ENCODE data around the gene SLC37A2. TPM values are rescaled to one million over a fixed set of nuclear protein-coding genes. Genes with fewer than 3 reads are reported as not detected.

The SLC37A2 gene
- total RNA-seq, 1 donor from 2014 or later = 3.3 TPM

DNA sequence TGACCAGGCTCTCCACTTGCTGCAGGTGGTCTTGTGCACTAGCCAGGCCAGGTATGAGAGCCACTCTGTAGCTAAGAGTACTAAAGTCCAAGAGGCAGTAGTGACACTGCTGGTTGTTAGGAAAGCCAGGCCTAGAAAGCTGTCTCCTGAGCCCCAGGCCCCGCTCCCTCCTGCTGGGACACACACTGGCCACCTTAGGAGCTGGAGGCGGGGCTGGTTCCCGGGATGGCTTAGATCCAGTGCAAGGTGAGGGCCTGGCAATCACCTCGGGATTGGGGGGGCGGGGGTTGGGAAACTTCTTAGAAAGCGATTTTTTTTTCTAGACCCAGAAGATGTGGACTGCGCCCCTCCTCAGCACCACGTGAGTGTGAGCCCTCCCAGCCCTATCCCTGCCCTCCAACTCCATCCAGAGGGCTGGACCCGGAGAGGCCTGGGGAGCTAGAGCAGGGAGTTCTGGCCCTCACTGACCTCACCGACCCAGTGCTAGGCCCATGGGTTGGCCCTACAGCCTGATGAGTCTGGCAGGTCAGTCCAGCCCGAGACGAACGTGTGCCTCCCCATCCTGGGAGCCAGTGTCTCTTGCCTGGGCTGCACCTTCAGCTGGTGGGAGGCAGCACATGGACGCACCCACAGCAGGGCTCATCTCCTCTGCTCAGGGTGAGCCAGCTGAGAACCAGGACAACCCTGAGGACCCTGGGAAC lies 18.1 kb downstream of the SLC37A2 start:
- Histone ChIP-seq H3K9ac (no peak overlapping the region), H3K27me3 (no peaks in the 10 kb centered on the region), H3K4me3 (no peak overlapping the region), H3K36me3 (no peaks in the 10 kb centered on the region), H3K9me3 (ENCODE audit: low read depth) (no peaks in the 10 kb centered on the region), H3F3A (ENCODE audit: low read depth) (no peaks in the 10 kb centered on the region), H3K79me2 (ENCODE audit: low read depth) (no peaks in the 10 kb centered on the region), H3K27ac (no peak overlapping the region), H3K4me1 (peaks cover 4% of the 10 kb centered on the region), H4K20me1 (ENCODE audit: low read depth) (no peaks in the 10 kb centered on the region), H2AFZ (replicated peaks) (no peak overlapping the region), H3K4me2 (no peak overlapping the region)
- H3K4me1 Mint-ChIP-seq = peaks cover 7% of the 10 kb centered on the region
- peak overlapping the region; percentile 42 for H3K27ac Mint-ChIP-seq
- no peak overlapping the region for H3K4me3 Mint-ChIP-seq
- TF ChIP-seq EZH2phosphoT487 (IDR thresholded peaks at IDR 0.05) (no peak), CTCF (IDR thresholded peaks at IDR 0.05) (no peak), EZH2 (IDR thresholded peaks at IDR 0.05) (no peak)
- H3K9me3 Mint-ChIP-seq = no peaks in the 10 kb centered on the region
- peaks cover 10% of the 10 kb centered on the region for H3K27me3 Mint-ChIP-seq (ENCODE audit: insufficient read depth, low read depth)
- no peak for DNase-seq (ENCODE audit: low spot score)
- peaks cover 2% of the 10 kb centered on the region for H3K36me3 Mint-ChIP-seq

- H3K4me1 Mint-ChIP-seq = peaks cover 11% of the 10 kb centered on the region
- no peaks in the 10 kb centered on the region for H3K36me3 ChIP-seq
- no peaks in the 10 kb centered on the region for H3K9me3 ChIP-seq (ENCODE audit: low read depth)
- no peak overlapping the region for H3K9ac ChIP-seq
- H2AFZ ChIP-seq (replicated peaks) = no peak overlapping the region
- TF ChIP-seq EZH2phosphoT487 (IDR thresholded peaks at IDR 0.05) (no peak), CTCF (IDR thresholded peaks at IDR 0.05) (no peak), EZH2 (IDR thresholded peaks at IDR 0.05) (no peak)
- H4K20me1 ChIP-seq (ENCODE audit: low read depth) = no peaks in the 10 kb centered on the region
- H3K27me3 ChIP-seq = no peaks in the 10 kb centered on the region
- no peak for DNase-seq (ENCODE audit: low spot score)
- no peak overlapping the region for H3K27ac ChIP-seq
- no peaks in the 10 kb centered on the region for H3F3A ChIP-seq (ENCODE audit: low read depth)
- no peak overlapping the region for H3K4me2 ChIP-seq
- H3K4me1 ChIP-seq = peaks cover 4% of the 10 kb centered on the region
- H3K79me2 ChIP-seq (ENCODE audit: low read depth) = no peaks in the 10 kb centered on the region
- no peak overlapping the region for H3K4me3 ChIP-seq
- H3K27ac Mint-ChIP-seq = peak overlapping the region; percentile 42
- peaks cover 15% of the 10 kb centered on the region for H3K27me3 Mint-ChIP-seq (ENCODE audit: insufficient read depth, low read depth)
- H3K36me3 Mint-ChIP-seq = peaks cover 2% of the 10 kb centered on the region
- H3K4me3 Mint-ChIP-seq = no peak overlapping the region
- H3K9me3 Mint-ChIP-seq = no peaks in the 10 kb centered on the region
Observed at GRCh38 chr11:125082040-125082439, 18.9 kb downstream of the SLC37A2 start.

DNA sequence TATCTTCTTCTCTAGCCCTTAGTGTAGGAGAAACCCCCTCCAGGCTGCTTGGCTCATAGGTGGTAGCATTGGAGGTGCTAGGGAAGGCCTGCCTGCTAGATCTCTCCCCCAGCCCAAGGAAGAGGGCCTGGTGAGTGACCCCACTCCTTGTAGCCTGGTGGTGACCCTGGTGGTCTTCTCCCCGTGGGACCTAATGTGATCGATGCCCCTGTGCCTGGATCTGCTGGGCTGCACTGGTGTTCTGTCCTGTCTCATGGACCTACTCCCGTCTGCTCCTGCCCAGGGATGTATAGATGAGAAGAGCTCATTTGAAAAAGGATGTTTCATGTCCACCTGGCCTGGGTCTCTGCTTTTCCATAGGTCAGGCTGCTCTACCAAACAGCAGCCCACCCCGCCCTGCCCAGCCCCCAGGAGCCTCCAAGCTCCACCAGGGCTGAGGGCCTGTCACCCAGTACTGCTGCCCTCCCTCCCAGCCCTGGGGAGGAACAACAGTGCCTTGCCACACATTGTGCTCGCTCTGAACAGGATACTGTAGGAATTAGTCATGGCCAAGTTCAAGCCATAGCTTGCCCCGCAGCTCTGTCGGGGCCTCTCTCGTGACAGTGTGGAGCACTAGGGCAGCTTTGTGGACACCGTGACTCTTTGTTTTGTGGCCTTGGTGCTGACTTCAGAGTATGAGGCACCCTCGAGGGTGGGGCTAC lies 19.7 kb downstream of the SLC37A2 start:
- Histone ChIP-seq H3K79me2 (ENCODE audit: low read depth) (no peaks in the 10 kb centered on the region), H3K27me3 (no peaks in the 10 kb centered on the region), H3K4me3 (no peak overlapping the region), H3K4me2 (no peak overlapping the region), H3K9ac (no peak overlapping the region), H3K9me3 (ENCODE audit: low read depth) (no peaks in the 10 kb centered on the region), H3K4me1 (peaks cover 4% of the 10 kb centered on the region), H3K27ac (no peak overlapping the region), H4K20me1 (ENCODE audit: low read depth) (no peaks in the 10 kb centered on the region), H3F3A (ENCODE audit: low read depth) (no peaks in the 10 kb centered on the region), H3K36me3 (no peaks in the 10 kb centered on the region), H2AFZ (replicated peaks) (no peak overlapping the region)
- TF ChIP-seq EZH2 (IDR thresholded peaks at IDR 0.05) (no peak), EZH2phosphoT487 (IDR thresholded peaks at IDR 0.05) (no peak), CTCF (IDR thresholded peaks at IDR 0.05) (no peak)
- peak overlapping the region; percentile 89 for H3K27ac Mint-ChIP-seq
- no peak for DNase-seq (ENCODE audit: low spot score)
- no peaks in the 10 kb centered on the region for H3K9me3 Mint-ChIP-seq
- peaks cover 14% of the 10 kb centered on the region for H3K27me3 Mint-ChIP-seq (ENCODE audit: insufficient read depth, low read depth)
- peaks cover 2% of the 10 kb centered on the region for H3K36me3 Mint-ChIP-seq
- no peak overlapping the region for H3K4me3 Mint-ChIP-seq
- peaks cover 14% of the 10 kb centered on the region for H3K4me1 Mint-ChIP-seq
